ENCODE data around the gene PPA1. TPM values are rescaled to one million over a fixed set of nuclear protein-coding genes. Genes with fewer than 3 reads are reported as not detected.

The PPA1 gene
- total RNA-seq, 6 experiments from 2014 or later = 105 to 132 (median 121) TPM

DNA sequence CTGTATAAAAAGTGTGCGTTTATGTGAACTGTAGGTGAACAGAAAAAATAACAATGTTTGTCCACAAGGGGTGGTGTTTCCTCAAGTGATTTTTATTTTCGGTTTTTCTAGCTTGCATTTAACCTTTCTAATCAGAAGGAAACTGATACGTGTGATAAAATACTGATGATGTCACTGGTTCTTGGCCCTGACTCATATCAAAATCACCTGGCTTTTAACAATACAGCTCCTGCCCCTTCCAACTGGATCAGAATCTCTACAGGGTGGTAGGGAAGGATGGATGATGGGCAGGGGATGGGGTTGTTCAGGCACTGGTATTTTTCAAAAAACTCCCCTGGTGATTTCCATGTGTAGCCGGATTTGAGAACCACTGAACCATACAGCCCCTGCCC is 39.7 kb upstream of the PPA1 start:
- H3K4me1 Mint-ChIP-seq (ENCODE audit: low read depth) = peaks cover 27% of the 10 kb centered on the region
- DNase-seq = no peak
- TF ChIP-seq CTCF (IDR thresholded peaks at IDR 0.05) = peak; percentile 83
- peaks cover 4% of the 10 kb centered on the region; the same call in 1 of the 2 replicates for H3K9me3 Mint-ChIP-seq
- peaks cover 33% of the 10 kb centered on the region for H3K27me3 Mint-ChIP-seq (ENCODE audit: insufficient read depth)
- peaks cover 5% of the 10 kb centered on the region; the same call in 1 of the 2 replicates for H3K36me3 Mint-ChIP-seq (ENCODE audit: low read depth)
- no peak overlapping the region for H3K27ac Mint-ChIP-seq
- no peak overlapping the region for H3K4me3 Mint-ChIP-seq

DNA sequence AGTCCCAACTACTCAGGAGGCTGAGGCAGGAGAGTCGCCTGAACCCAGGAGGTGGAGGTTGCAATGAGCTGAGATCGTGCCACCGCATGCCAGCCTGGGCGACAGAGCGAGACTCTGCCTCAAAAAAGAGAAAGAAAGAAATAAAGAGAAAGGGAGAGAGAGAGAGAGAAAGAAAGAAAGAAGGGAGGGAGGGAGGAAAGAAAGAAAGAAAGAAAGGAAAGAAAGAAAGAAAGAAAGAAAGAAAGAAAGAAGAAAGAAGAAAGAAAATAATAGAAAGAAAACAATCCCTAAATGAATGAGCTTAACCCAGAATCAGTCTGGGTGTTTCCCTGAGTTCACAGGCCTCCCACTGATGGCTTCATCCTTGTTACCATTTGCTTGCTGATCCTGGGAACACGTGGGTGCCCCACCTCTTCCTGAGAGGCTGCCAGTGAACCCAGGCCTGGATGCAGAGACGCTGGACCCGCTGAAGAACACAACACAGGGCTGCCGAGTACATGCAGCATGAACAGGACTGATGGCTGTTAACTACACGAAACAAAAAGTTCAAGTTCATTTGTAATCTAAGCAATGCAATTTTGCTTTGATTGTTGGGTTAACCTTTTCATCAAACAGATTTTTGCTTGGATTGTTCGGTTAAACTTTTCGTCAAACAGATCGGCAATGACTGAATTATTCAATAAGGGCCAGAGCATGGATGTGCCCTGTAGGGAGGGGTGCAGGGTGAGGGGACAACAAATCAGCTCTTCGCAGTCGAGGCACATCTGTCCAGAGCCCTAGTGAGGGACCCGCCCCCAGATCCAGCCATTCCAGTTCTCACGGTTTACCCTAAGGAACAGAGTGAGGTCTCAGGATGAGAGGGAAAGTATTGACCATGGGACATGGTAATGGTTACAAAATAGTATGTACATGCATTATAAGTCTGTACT is 39.0 kb upstream of the PPA1 start:
- TF ChIP-seq CTCF (IDR thresholded peaks at IDR 0.05) = no peak
- Mint-ChIP-seq H3K36me3 (ENCODE audit: low read depth) (peaks cover 5% of the 10 kb centered on the region; the same call in 1 of the 2 replicates), H3K27ac (no peak overlapping the region), H3K27me3 (ENCODE audit: insufficient read depth) (peaks cover 34% of the 10 kb centered on the region), H3K4me1 (ENCODE audit: low read depth) (peaks cover 33% of the 10 kb centered on the region), H3K9me3 (peaks cover 4% of the 10 kb centered on the region; the same call in 1 of the 2 replicates), H3K4me3 (no peak overlapping the region)
- DNase-seq = no peak

DNA sequence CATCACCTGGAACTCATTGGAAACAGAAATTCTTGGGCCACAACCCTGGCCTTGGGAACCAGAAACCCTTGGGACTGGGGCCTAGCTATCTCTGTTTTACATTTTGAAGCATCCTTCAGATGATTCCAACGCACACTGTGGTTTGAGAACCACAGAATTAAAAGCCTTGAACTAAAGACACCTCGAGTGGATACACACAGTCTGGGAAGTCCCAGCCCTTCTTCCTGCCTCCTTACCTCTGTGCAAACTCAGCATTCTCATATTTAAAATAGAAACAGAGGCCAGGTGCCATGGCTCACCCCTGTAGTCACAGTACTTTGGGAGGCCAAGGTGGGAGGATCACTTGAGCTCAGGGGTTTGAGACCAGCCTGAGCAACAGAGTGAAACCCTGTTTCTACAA is 37.7 kb upstream of the PPA1 start:
- peaks cover 38% of the 10 kb centered on the region for H3K4me1 Mint-ChIP-seq (ENCODE audit: low read depth)
- peaks cover 29% of the 10 kb centered on the region for H3K27me3 Mint-ChIP-seq (ENCODE audit: insufficient read depth)
- H3K36me3 Mint-ChIP-seq (ENCODE audit: low read depth) = peaks cover 5% of the 10 kb centered on the region; the same call in 1 of the 2 replicates
- peaks cover 2% of the 10 kb centered on the region; the same call in 1 of the 2 replicates for H3K9me3 Mint-ChIP-seq
- no peak overlapping the region for H3K27ac Mint-ChIP-seq
- H3K4me3 Mint-ChIP-seq = no peak overlapping the region
- no peak for TF ChIP-seq CTCF (IDR thresholded peaks at IDR 0.05)
- no peak for DNase-seq

DNA sequence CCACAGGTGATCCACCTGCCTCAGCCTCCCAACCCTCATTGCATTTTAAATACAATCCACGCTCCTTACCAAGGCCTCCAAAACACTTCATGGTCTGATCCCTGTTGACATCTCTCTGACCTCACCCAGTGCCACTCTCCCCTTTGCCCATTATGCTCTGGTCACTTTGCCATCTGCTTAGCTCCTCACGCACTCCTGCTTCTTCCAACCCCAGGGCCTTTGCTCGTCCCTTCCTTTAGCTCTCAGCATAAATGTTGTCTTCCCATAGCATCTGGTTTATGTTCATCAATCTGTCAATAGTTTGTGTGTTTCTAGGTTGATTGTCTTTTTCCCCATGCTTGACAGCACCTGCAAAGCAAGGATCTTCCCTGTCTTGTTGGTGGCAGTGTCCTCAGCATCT is 36.5 kb upstream of the PPA1 start:
- H3K27ac Mint-ChIP-seq = no peak overlapping the region
- H3K9me3 Mint-ChIP-seq = no peaks in the 10 kb centered on the region
- peaks cover 38% of the 10 kb centered on the region for H3K4me1 Mint-ChIP-seq (ENCODE audit: low read depth)
- TF ChIP-seq CTCF (IDR thresholded peaks at IDR 0.05) = no peak
- peaks cover 24% of the 10 kb centered on the region for H3K27me3 Mint-ChIP-seq (ENCODE audit: insufficient read depth)
- peaks cover 5% of the 10 kb centered on the region; the same call in 1 of the 2 replicates for H3K36me3 Mint-ChIP-seq (ENCODE audit: low read depth)
- no peak overlapping the region for H3K4me3 Mint-ChIP-seq
- no peak for DNase-seq

GRCh38 chr10:70268376-70268775 is 35.1 kb upstream of the PPA1 start:
- no peak for TF ChIP-seq CTCF (IDR thresholded peaks at IDR 0.05)
- H3K4me3 Mint-ChIP-seq = no peak overlapping the region
- H3K4me1 Mint-ChIP-seq (ENCODE audit: low read depth) = peaks cover 38% of the 10 kb centered on the region
- no peaks in the 10 kb centered on the region for H3K9me3 Mint-ChIP-seq
- no peak overlapping the region for H3K27ac Mint-ChIP-seq
- H3K36me3 Mint-ChIP-seq (ENCODE audit: low read depth) = peaks cover 5% of the 10 kb centered on the region; the same call in 1 of the 2 replicates
- no peak for DNase-seq
- peaks cover 19% of the 10 kb centered on the region for H3K27me3 Mint-ChIP-seq (ENCODE audit: insufficient read depth)

Data from HFFc6 (cell line).